SK-N-MC (cell line): ENCODE results near the gene CELF2.

Experiments used
- DNase-seq: peaks from one replicate; pipeline ENCODE4 v3.0.0-alpha.2; 2011; ENCODE audit warnings: low read depth, low spot score
- H3K27ac ChIP-seq: fragments of 200-600 bp; sonication (generic); 2 replicates; pipeline ENCODE4 v1.5.1; 2016; ENCODE audit warnings: mixed run types
- H3K36me3 ChIP-seq: fragments of 200-600 bp; sonication (generic); 2 replicates; pipeline ENCODE4 v1.6.1; 2017; ENCODE audit warnings: antibody characterized with exemption, low read length, mixed read lengths; ENCODE audit not compliant: insufficient read depth
- H3K4me3 ChIP-seq: fragments of 200-600 bp; sonication (generic); 2 replicates; pipeline ENCODE4 v1.5.1; 2016
- H3K9ac ChIP-seq: fragments of 200-600 bp; sonication (generic); 2 replicates; pipeline ENCODE4 v1.8.0; 2017; ENCODE audit warnings: mixed run types, mixed read lengths; ENCODE audit not compliant: insufficient read length
- H3K9me3 ChIP-seq: fragments of 200-600 bp; sonication (generic); 2 replicates; pipeline ENCODE4 v1.6.1; 2017; ENCODE audit warnings: low read depth, mild to moderate bottlenecking, antibody characterized with exemption, low read length, moderate library complexity, mixed read lengths
- EZH2 ChIP-seq: fragments of 200-600 bp; sonication (generic); IDR thresholded peaks from one replicate; pipeline ENCODE4 v1.6.1; 2017; ENCODE audit warnings: antibody characterized with exemption
- FOXP2 ChIP-seq: optimal IDR thresholded peaks from 2 replicates; pipeline ENCODE3; 2011; ENCODE audit warnings: mild to moderate bottlenecking, moderate library complexity; ENCODE audit not compliant: insufficient read depth; ENCODE audit errors: extremely low read length, control extremely low read depth
- POLR2AphosphoS5 ChIP-seq: IDR thresholded peaks from 2 replicates; pipeline ENCODE4 v1.6.1; 2012; ENCODE audit warnings: mild to moderate bottlenecking, low read depth, low read length, borderline replicate concordance

CELF2 gene

GRCh38 chr10:11197878-11198277, 180.2 kb downstream of the CELF2 start:
- H3K9me3 ChIP-seq = no peaks in the 10 kb centered on the region
- TF ChIP-seq POLR2AphosphoS5 = no peak
- H3K36me3 ChIP-seq = no peaks in the 10 kb centered on the region
- H3K27ac ChIP-seq = no peak overlapping the region
- H3K9ac ChIP-seq = no peak overlapping the region
- no peak for DNase-seq
- H3K4me3 ChIP-seq = no peak overlapping the region

- H3K36me3 ChIP-seq = no peaks in the 10 kb centered on the region
- no peak overlapping the region for H3K27ac ChIP-seq
- no peaks in the 10 kb centered on the region for H3K9me3 ChIP-seq
- no peak overlapping the region for H3K4me3 ChIP-seq
- DNase-seq = no peak
- TF ChIP-seq POLR2AphosphoS5 = no peak
- TF ChIP-seq FOXP2 = no peak
- TF ChIP-seq EZH2 = no peak
- H3K9ac ChIP-seq = no peak overlapping the region
These were observed 184.2 kb downstream of the CELF2 start for GRCh38 chr10:11201911-11202310.

- H3K4me3 ChIP-seq = no peak overlapping the region
- H3K27ac ChIP-seq = no peak overlapping the region
- no peak overlapping the region for H3K9ac ChIP-seq
- no peak for DNase-seq
- TF ChIP-seq FOXP2 = no peak
- no peak for TF ChIP-seq POLR2AphosphoS5
- no peak for TF ChIP-seq EZH2
- no peaks in the 10 kb centered on the region for H3K36me3 ChIP-seq
- no peaks in the 10 kb centered on the region for H3K9me3 ChIP-seq
These were observed 186.8 kb downstream of the CELF2 start for GRCh38 chr10:11204351-11204942.

GRCh38 chr10:11205030-11205772, 187.5 kb downstream of the CELF2 start:
- Histone ChIP-seq H3K36me3 (no peaks in the 10 kb centered on the region), H3K4me3 (no peak overlapping the region), H3K9me3 (no peaks in the 10 kb centered on the region), H3K27ac (no peak overlapping the region), H3K9ac (no peak overlapping the region)
- DNase-seq = no peak
- TF ChIP-seq EZH2 (no peak), POLR2AphosphoS5 (no peak), FOXP2 (no peak)

- no peaks in the 10 kb centered on the region for H3K36me3 ChIP-seq
- DNase-seq = no peak
- TF ChIP-seq FOXP2 (no peak), EZH2 (no peak), POLR2AphosphoS5 (no peak)
These were observed 189.2 kb downstream of the CELF2 start for GRCh38 chr10:11206676-11207559.

GRCh38 chr10:11207560-11207844, 189.8 kb downstream of the CELF2 start:
- H3K9ac ChIP-seq = no peak overlapping the region

More at GRCh38 chr10:11206676-11207559, 189.2 kb downstream of the CELF2 start:
- Histone ChIP-seq H3K9ac (no peak overlapping the region), H3K9me3 (no peaks in the 10 kb centered on the region), H3K27ac (no peak overlapping the region), H3K4me3 (no peak overlapping the region)

GRCh38 chr10:11208243-11208642, 190.6 kb downstream of the CELF2 start:
- TF ChIP-seq FOXP2 (no peak), EZH2 (no peak), POLR2AphosphoS5 (no peak)
- Histone ChIP-seq H3K36me3 (no peaks in the 10 kb centered on the region), H3K9ac (no peak overlapping the region), H3K4me3 (no peak overlapping the region), H3K9me3 (no peaks in the 10 kb centered on the region), H3K27ac (no peak overlapping the region)
- no peak for DNase-seq

More at GRCh38 chr10:11207560-11207844, 189.8 kb downstream of the CELF2 start:
- H3K9me3 ChIP-seq = no peaks in the 10 kb centered on the region
- DNase-seq = no peak
- TF ChIP-seq EZH2 = no peak
- TF ChIP-seq FOXP2 = no peak
- TF ChIP-seq POLR2AphosphoS5 = no peak
- H3K36me3 ChIP-seq = no peaks in the 10 kb centered on the region
- no peak overlapping the region for H3K27ac ChIP-seq
- no peak overlapping the region for H3K4me3 ChIP-seq

GRCh38 chr10:11208908-11209829, 191.5 kb downstream of the CELF2 start:
- Histone ChIP-seq H3K36me3 (no peaks in the 10 kb centered on the region), H3K4me3 (no peak overlapping the region), H3K9me3 (no peaks in the 10 kb centered on the region), H3K9ac (no peak overlapping the region), H3K27ac (no peak overlapping the region)
- no peak for DNase-seq
- TF ChIP-seq EZH2 (no peak), FOXP2 (no peak), POLR2AphosphoS5 (no peak)
